K562 (cell line): Measurements from ENCODE around the gene ZP1. TPM values are rescaled to one million over a fixed set of nuclear protein-coding genes. Genes with fewer than 3 reads are reported as not detected.
"Not testable (repeated sequence)": the region's sequence is repeated elsewhere in the genome, so short reads cannot be mapped to it uniquely, and the experiment has no call there.

Experiments used
- ATAC-seq: fragments of 200-7000 bp; cut with Tn5 transposase; 3 replicates; pipeline ENCODE4 v1.9.1; 2020; ENCODE audit warnings: moderate library complexity
- BruUV-seq: library from RNA; stranded (reverse); fragments of 400-500 nt; replicated peaks from 2 replicates; lab custom pipeline; 2021; lab: Mats Ljungman, UMichigan
- CTCF ChIA-PET: fragments of 300-600 bp; formaldehyde crosslinking; extraction: SDS; loops from one replicate; lab custom pipeline; 2021; ENCODE audit warnings: low intra/inter-chr PET ratio; lab: Yijun Ruan, JAX
- POLR2A ChIA-PET: fragments of 300-600, 350-650 bp; sonication (Branson Sonifier 250); formaldehyde crosslinking; extraction: SDS; loops from one replicate; lab custom pipeline; 2021; ENCODE audit warnings: antibody characterized with exemption, inconsistent platforms; lab: Yijun Ruan, JAX
- DNase-seq, 4 experiments: peaks; one replicate each; pipeline versions ENCODE4 v3.0.0 to v3.0.0-alpha.2; 2011 to 2018; ENCODE audit warnings: low spot score in 3 of 4, mixed read lengths in 3 of 4; ENCODE audit errors: extremely low read depth in 1 of 4
- FAIRE-seq: peaks from 2 replicates; lab custom pipeline; 2011; peaks lifted over from hg19 to GRCh38; lab: Jason Lieb, UNC
- H2AFZ ChIP-seq: 2 replicates; pipeline ENCODE4 v1.6.0; 2011; ENCODE audit warnings: low read depth, low read length, control low read depth, inconsistent platforms
- H3K27ac ChIP-seq: fragments of 200-600 bp; 3 replicates; pipeline ENCODE4 v1.8.0; 2011; ENCODE audit warnings: low read depth, mild to moderate bottlenecking, control low read depth, inconsistent platforms, low read length, moderate library complexity, mixed read lengths; ENCODE audit errors: extremely low read depth
- H3K27me3 ChIP-seq, 2 experiments: fragments of 300-600 bp in 1 of 2; 2 replicates in 1 of 2; 3 replicates in 1 of 2; pipeline versions ENCODE4 v1.6.0 to v1.8.0; 2011; ENCODE audit warnings: inconsistent platforms in 2 of 2, low read length in 2 of 2, mild to moderate bottlenecking in 1 of 2, mixed read lengths in 1 of 2, moderate library complexity in 1 of 2; ENCODE audit not compliant: control insufficient read depth in 2 of 2, insufficient read depth in 2 of 2
- H3K36me3 ChIP-seq: fragments of 300-600 bp; 3 replicates; pipeline ENCODE4 v1.8.0; 2011; ENCODE audit warnings: mild to moderate bottlenecking, low read length, inconsistent platforms; ENCODE audit not compliant: control insufficient read depth, insufficient read depth
- H3K4me1 ChIP-seq, 2 experiments: fragments of 200-600 bp in 1 of 2; replicated peaks in 1 of 2; 2 replicates in 1 of 2; 3 replicates in 1 of 2; pipeline versions ENCODE4 v1.5.1 to v1.8.0; 2011; ENCODE audit warnings: inconsistent platforms in 2 of 2, low read length in 2 of 2, mild to moderate bottlenecking in 1 of 2, mixed read lengths in 1 of 2, moderate library complexity in 1 of 2; ENCODE audit not compliant: control insufficient read depth in 2 of 2, insufficient read depth in 2 of 2
- H3K4me2 ChIP-seq: 2 replicates; pipeline ENCODE4 v1.6.1; 2011; ENCODE audit warnings: low read length, control low read depth, inconsistent platforms, mixed read lengths; ENCODE audit not compliant: insufficient read depth
- H3K4me3 ChIP-seq: fragments of 200-600 bp; sonication (generic), shearing (Covaris generic); 2 replicates; pipeline ENCODE4 v1.5.1; 2016; ENCODE audit warnings: control low read depth, inconsistent platforms
- H3K79me2 ChIP-seq: fragments of 200-600 bp; 3 replicates; pipeline ENCODE4 v1.8.0; 2011; ENCODE audit warnings: low read length, inconsistent platforms; ENCODE audit not compliant: control insufficient read depth, insufficient read depth
- H3K9ac ChIP-seq, 2 experiments: 2 replicates each; pipeline versions ENCODE4 v1.6.0 to v1.6.1; 2011; ENCODE audit warnings: low read depth in 2 of 2, low read length in 2 of 2, control low read depth in 1 of 2, inconsistent platforms in 1 of 2, mild to moderate bottlenecking in 1 of 2, mixed read lengths in 1 of 2; ENCODE audit not compliant: insufficient read depth in 1 of 2
- H3K9me1 ChIP-seq: one replicate; pipeline ENCODE4 v1.6.0; 2011; ENCODE audit warnings: inconsistent platforms, mild to moderate bottlenecking, low read length, moderate library complexity; ENCODE audit not compliant: control insufficient read depth, insufficient read depth
- H3K9me3 ChIP-seq: replicated peaks from 2 replicates; pipeline ENCODE4 v1.5.1; 2011; ENCODE audit warnings: low read depth, low read length, inconsistent platforms; ENCODE audit not compliant: control insufficient read depth, insufficient read depth
- H4K20me1 ChIP-seq: replicated peaks from 2 replicates; pipeline ENCODE4 v1.6.1; 2011; ENCODE audit warnings: low read length, inconsistent platforms, mixed read lengths; ENCODE audit not compliant: control insufficient read depth, insufficient read depth
- VEZF1 ChIP-seq: fragments of 200-800 bp; sonication (Bioruptor generic); IDR thresholded peaks from 2 replicates; pipeline ENCODE4 v1.6.1; 2017; ENCODE audit warnings: missing genetic modification characterization, missing compliant biosample characterization
- WGBS: fragments of 100-300 bp; shearing (Covaris generic); methylation state at CpG from one replicate; pipeline ENCODE4 v1.1.6; 2016; ENCODE audit warnings: low coverage, mixed read lengths; ENCODE audit not compliant: insufficient coverage; ENCODE audit errors: missing lambda C conversion rate; 5-methylcytosine and 5-hydroxymethylcytosine counted together
- in situ Hi-C: fragments of 300-500 bp; cut with MboI; formaldehyde crosslinking; loops from 4 replicates; pipeline ENCODE4 v1.15.0; 2018; ENCODE audit warnings: inconsistent platforms, mixed read lengths
- intact Hi-C: fragments of 100-400 bp; cut with micrococcal nuclease; formaldehyde crosslinking; loops from 2 replicates; pipeline ENCODE4 v1.14.2; 2022
- polyA plus RNA-seq, 8 experiments: library from polyadenylated mRNA; depleted of rRNA in 4 of 8; stranded (reverse) in 5 of 8; unstranded in 3 of 8; fragments of >200 nt; fragmentation: Nextera tagmentation in 2 of 8; fragmentation: Illumina TruSeq in 1 of 8; extraction: Ambion mirVana in 2 of 8; extraction: Trizol in 1 of 8; gene quantifications; 2 replicates each; pipeline versions ENCODE4 v1.2.1 to v1.2.3, GENCODE V29; 2011 to 2014; ENCODE audit warnings: inconsistent platforms in 1 of 8, missing spikeins in 1 of 8
- total RNA-seq, 7 experiments: library from RNA; depleted of rRNA in 6 of 7; stranded (reverse); fragments of >200 nt in 6 of 7; fragmentation: Illumina TruSeq in 2 of 7; extraction: Trizol in 2 of 7; gene quantifications; 2 replicates each; pipeline versions ENCODE4 v1.2.1 to v1.2.3, GENCODE V29; 2011 to 2021; ENCODE audit warnings: low replicate concordance in 1 of 7

Gene ZP1
- total and polyA plus RNA-seq, 9 of the 15 experiments (the other 6 are each of a cell fraction or from before 2014, with no cell fraction given), result 0.11 to 0.15 TPM; not detected in 7

GRCh38 chr11:60821827-60822599 lies 45.3 kb upstream of the ZP1 start (continued):
- TF ChIP-seq VEZF1 (CRISPR knock-in tag), result peak; percentile 53; the same call in 1 of the 2 replicates

GRCh38 chr11:60823745-60824306 lies 43.5 kb upstream of the ZP1 start:
- H3K9ac ChIP-seq, DNase-seq, BruUV-seq, FAIRE-seq, intact Hi-C loops, ATAC-seq, H3K9me1 ChIP-seq, H3K27ac ChIP-seq, H3K4me2 ChIP-seq, H3K36me3 ChIP-seq, H2AFZ ChIP-seq, H3K9me3 ChIP-seq, H3K4me1 ChIP-seq, in situ Hi-C loops, CTCF ChIA-PET, H3K79me2 ChIP-seq, H3K4me3 ChIP-seq: not testable (repeated sequence)
- H3K27me3 ChIP-seq, result peaks cover 18 to 70% of the 10 kb centered on the region in 2 experiments; a peak in 4 of 5 replicates
- WGBS, result 27% methylated on average over 5 of the region's 5 CpGs
- 0 out of 2 replicates have a peak, but pooled peaks cover 11% of the 10 kb centered on the region for H4K20me1 ChIP-seq
- POLR2A ChIA-PET, result interaction anchor here (0.8 kb wide), 1 partner anchor 71 kb away, joined by 3 read pairs; no protein-coding TSS in a partner anchor
